NCI-H82 treated with DMSO at 0.1 percent for 48 hours (cell line): ENCODE data around the gene GADD45B.
"Not testable (repeated sequence)": the region's sequence is repeated elsewhere in the genome, so short reads cannot be mapped to it uniquely, and the experiment has no call there.

Experiments
- DNase-seq: peaks from one replicate; lab custom pipeline; 2025; ENCODE audit not compliant: unreplicated experiment; lab: John Stamatoyannopoulos, UW

Gene GADD45B

GRCh38 chr19:2443785-2444182, 32.1 kb upstream of the GADD45B start:
- DNase-seq = no peak

DNA sequence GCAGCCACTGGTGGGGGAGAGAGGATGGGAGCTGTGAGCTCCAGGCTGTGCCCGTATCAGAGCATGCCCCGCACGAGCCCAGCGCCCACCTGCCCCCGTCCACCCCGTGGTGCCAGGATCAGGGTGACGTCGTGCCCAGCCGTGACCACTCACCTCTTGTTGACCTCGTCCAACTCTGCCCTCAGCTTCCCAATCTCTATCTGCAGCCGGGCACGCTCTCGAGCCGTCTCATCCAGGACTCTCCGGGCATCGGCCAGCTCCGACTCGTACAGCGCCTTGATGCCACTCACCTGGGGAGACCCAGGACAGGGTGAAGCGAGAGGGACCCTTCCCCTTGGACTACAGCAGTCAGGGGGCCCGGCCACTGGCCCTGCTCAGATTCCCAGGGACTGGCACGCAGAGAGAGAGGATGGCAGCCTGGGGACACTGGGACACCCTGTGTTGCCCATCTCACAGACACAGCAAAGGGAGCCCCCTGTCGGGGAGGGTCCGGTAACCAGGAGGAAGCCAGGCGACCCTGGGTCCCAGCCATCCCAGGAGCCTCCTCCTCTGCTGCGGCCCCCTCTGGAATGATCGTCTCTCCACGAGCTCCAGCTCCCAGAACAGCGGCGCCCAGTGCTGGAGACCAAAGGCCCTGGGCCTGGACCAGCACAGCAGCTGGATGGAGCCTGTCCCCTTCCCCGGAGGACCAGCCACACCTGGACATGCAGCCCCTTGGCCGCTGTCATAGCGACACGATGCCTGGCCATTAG, 31.5 kb upstream of the GADD45B start:
- no peak for DNase-seq

GRCh38 chr19:2446381-2446780, 29.5 kb upstream of the GADD45B start:
- DNase-seq = no peak

- DNase-seq = no peak
Observed at GRCh38 chr19:2449019-2449418, 26.9 kb upstream of the GADD45B start.

DNA sequence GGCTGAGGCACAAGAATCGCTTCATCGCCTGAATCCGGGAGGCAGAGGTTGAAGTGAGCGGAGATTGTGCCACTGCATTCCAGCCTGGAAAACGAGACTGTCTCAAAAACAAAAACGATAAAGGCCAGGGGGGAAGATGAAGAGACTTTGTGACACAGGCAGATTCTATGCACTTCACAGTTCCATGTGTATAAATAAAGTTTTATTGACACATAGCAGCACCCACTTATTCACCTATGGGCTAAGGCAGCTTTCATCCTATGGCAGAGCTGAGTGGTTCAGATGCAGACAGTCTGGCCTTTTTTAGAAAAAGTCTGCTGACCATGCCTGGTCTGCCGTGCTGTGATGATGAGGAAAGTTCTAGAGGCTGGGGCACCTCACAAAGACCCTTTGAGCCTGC, 24.8 kb upstream of the GADD45B start:
- DNase-seq = no peak

GRCh38 chr19:2451741-2452140, 24.2 kb upstream of the GADD45B start:
- no peak for DNase-seq

DNA sequence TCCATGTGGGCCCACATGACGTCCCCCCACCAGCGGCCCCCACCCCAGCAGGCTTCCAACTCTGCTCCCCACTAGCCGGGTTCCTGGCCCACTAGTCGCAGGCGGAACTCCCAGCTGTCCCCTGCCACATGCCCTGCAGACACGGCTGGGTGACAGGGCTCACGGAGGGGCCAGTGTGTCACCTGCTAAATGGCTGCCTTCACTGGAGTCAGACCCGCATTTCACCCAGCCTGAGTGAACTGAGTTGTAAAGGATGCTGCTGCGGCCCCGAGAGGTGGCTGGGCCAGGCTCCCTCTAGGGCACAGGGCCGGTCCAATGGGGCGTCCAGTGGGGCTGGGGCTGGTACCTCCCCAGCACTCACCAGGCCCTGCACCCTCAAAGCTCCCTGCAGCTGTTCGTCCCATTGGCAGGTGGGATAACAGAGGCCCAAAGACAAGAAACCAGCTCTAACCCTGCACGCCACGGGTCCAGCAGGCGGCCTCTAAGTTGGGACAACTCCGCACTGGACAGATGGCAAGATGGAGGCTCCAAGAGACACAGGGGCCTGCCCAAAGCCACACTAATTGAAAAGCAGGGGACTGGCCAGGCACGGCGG, 22.4 kb upstream of the GADD45B start:
- DNase-seq = no peak

DNA sequence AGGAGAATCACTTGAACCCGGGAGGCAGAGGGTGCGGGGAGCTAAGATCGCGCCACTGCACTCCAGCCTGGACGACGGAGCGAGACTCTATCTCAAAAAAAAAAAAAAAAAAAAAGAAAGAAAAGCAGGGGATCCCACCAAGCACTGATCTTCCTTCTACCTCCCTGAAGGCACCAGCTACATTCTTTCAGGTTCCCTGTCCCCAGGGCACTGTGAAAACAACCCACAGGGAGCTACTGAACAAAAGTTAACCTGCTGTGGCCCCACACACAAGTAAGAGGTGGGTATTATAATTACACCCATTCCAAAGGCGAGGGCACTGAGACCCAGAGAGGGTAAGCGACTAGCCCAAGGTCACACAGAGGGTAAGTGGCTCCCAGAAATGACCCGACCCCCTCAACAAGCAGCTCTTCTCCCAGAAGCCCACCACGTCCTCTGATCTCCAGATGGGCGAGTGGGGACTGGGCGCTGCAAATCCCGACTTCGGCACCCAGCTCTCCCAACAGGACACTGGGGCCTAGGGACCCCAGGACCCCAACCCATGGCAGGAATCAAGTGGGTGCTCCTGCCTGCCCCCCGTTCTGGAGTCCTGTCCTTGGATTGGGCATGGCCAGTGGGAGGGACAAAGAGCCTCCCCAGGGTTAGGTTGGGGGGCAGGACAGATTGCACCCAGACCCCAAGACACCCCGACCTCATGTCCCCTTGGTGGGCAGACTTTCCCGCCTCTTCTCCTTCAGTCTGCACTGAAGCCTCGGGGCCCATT, 21.5 kb upstream of the GADD45B start:
- DNase-seq = no peak

DNA sequence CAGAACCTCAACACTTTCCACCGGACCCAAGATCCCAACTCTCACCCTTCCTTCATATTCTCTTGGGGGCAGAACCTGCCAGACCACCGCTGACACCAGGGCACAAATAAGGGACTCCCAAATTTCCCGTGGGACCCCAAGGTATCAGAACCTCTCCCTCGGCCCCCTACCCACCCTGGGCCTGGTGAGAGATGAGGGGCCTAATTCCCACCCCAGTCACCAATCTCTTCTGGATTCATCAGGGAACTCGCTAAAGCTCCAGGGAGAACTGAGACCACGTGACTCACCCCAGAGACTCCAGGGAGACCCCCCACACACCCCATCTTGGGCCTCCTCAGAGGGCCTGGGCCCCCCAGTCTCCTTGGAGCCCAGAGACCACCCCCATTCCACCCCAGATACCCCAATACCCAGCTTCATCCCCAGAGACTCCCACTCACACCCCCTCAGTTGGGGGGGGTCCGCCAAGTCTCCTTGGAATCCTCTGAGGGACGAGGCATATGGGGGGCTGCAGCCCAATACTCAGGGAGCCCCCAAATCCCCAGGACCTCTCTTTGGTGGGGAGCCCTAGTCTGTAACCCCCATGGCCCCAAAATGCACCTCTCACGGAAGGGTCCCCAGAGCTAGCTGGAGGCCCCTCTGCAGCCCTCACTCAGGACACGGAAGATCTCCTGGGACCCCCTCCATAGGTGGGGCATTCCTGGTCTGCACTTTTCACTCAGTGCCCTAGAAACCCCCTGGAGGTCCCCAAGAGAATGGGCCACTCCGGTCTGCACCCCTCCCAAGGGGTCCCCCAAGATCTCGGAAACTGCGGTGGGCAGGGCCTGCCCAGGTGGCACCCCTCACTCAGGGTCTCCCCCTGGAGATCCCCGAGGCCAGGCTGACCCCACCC, 20.7 kb upstream of the GADD45B start:
- DNase-seq = no peak

DNA sequence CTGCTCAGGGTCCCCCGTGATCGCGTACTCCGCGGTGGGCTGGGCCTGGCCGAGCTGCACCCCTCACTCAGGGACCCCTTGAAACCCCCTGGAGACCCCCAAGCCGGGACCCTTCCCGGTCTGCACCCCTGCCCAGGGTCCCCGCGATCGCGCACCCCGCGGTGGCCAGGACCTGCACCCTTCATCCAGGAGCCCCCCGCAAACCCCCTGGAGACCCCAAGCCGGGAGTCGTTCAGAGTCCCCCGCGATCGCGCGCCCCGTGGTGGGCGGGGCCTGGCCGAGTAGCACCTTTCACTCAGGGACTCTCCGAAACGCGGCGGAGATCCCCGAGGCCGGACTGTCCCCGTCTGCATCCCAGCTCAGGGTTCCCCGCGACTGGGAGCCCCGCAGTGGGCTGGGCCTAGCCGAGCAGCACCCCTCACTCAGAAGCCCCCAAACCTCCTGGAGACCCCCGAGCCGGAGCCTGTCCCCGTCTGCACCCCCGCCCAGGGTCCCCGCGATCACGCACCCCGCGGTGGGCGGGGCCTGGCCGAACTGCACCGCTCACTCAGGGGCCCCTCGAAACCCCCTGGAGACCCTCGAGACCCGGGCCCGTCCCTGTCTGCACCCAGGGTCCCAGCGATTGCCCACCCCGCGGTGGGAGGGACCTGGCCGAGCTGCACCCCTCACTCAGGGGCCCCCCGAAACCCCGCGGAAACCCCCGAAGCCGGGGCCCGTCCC, 19.9 kb upstream of the GADD45B start:
- DNase-seq = no peak

DNA sequence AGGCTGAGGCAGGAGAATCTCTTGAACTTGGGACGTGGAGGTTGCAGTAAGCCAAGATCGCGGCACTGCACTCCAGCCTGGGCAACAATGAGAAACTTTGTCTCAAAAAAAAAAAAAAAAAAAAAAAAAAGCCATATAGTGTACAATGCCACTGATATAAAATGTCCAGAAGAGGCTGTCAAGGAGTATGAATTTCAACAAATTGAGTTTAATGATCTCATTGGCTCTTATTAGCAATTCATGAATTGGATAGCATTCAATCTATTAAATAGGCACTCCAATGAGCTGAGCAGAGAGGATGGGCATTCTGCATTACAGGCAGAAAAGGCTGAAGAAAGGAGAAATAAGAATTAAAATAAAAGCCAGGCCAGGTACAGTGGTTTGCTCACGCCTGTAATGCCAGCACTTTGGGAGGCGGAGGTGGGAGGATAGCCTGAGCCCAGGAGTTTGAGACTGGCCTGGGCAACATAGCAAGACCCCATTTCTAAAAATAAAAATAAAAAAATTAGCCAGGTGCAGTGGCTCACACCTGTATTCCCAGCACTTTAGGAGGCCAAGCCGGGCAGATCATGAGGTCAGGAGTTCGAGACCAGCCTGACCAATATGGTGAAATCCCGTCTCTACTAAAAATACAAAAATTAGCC, 18.4 kb upstream of the GADD45B start:
- no peak for DNase-seq

- DNase-seq = no peak
Observed at GRCh38 chr19:2458054-2458453, 17.9 kb upstream of the GADD45B start.

GRCh38 chr19:2458776-2459175, 17.2 kb upstream of the GADD45B start:
- not testable (repeated sequence) for DNase-seq

DNA sequence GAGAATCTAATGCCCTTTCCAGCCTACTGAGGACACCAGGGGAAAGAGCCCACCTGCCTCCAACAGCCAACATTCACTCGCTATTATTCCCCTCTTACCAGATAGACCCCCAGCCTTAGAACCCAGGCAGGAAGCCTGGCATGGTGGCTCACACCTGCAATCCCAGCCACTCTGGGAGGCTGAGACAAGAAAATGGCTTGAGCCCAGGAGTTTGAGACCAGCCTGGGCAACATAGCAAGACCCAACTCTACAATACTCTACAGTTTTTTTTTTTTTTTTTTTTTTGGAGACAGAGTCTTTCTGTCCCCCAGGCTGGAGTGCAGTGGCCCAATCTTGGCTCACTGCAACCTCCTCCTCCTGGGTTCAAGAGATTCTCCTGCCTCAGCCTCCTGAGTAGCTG, 15.7 kb upstream of the GADD45B start:
- no peak for DNase-seq

DNA sequence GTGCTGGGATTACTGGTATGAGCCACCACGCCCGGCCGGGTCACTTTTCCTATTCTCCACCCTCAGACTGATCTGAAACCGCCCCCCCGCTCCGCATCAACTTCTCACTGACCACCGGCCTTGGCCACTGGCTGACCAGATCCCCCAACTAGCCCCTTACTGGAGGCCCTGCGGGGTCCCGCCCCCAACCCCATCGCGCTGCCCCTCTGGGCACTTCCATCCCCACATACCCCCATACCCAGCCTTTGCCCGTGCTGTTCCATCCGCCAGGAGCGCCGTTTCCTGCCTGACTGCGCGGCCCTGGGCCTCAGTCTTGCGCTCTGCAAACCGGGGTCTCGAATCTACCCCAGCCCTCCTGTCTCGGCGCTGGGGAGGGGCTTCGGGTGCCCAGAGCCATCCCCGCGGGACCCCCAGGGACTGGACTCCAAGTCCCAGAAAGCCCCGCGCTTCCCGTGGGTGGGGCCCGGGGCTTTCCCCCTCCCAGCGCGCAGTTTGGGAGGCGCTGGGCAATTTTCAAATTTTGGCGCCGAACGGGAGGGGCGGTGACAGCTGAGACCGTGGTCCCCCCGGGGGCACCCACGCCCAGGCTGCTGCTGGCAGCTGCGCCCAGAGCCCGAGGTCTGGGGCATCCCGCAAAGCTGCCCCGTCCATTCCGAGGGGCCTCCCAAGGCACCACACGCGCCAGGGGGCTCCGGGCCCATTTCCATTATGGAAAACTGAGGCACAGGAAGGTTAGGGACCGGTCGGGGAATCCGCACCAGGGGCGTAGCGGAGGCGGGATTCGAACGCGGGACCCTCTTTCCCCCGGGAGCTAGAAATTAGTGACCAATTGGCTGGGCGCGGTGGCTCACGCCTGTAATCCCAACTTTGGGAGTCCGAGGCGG, 13.9 kb upstream of the GADD45B start:
- no peak for DNase-seq

- DNase-seq = peak; percentile 19
Observed at GRCh38 chr19:2462635-2463421, 13.1 kb upstream of the GADD45B start.

- DNase-seq = not testable (repeated sequence)
Observed at GRCh38 chr19:2463694-2464093, 12.2 kb upstream of the GADD45B start.

DNA sequence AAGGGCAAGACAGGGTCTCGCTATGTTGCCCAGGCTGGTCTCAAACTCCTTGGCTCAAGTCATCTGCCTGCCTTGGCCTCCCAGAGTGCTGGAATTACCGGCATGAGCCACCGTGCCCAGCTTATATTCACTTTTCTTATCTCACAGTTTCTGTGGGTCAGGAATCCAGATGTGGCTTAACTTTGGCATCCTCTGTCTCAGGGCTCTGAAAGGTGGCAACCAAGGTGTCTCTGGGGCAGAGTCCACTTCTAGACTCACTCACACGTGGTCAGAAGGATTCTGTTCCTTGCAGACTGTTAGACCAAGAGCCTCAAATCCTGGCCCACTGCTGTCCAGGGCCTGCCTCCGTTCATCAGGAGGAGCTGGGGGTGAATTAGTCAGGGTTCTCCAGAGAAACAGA, 11.5 kb upstream of the GADD45B start:
- no peak for DNase-seq
